DOHH2 (cell line): Measurements from ENCODE around the gene HDAC4.

Experiments
- EZH2phosphoT487 ChIP-seq: fragments of 200-600 bp; sonication (generic); IDR thresholded peaks from 2 replicates; pipeline ENCODE4 v1.6.1; 2017; ENCODE audit warnings: borderline replicate concordance, mild to moderate bottlenecking, antibody characterized with exemption, low read length, moderate library complexity, mixed read lengths
- TF ChIP-seq, protein P1 (sequence below): fragments of 200-600 bp; sonication (generic); IDR thresholded peaks from one replicate; pipeline ENCODE4 v1.5.1; 2014; ENCODE audit warnings: antibody characterized with exemption, mild to moderate bottlenecking, low read depth, low read length; ENCODE audit not compliant: poor library complexity, severe bottlenecking

DNA sequence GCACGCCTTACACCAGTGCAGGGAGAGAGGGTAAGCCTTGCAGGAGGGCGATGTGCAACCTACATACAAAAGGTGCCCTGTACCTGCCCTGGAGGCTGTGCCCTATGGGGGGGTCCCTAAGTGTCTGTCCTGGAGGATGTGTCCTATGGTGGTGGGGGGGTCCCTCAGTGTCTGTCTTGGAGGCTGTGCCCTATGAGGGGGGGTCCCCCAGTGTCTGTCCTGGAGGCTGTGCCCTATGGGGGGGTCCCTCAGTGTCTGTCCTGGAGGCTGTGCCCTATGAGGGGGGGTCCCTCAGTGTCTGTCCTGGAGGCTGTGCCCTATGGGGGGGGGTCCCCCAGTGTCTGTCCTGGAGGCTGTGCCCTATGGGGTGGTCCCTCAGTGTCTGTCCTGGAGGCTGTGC, 216.6 kb downstream of the HDAC4 start:
- TF ChIP-seq, protein P1, sequence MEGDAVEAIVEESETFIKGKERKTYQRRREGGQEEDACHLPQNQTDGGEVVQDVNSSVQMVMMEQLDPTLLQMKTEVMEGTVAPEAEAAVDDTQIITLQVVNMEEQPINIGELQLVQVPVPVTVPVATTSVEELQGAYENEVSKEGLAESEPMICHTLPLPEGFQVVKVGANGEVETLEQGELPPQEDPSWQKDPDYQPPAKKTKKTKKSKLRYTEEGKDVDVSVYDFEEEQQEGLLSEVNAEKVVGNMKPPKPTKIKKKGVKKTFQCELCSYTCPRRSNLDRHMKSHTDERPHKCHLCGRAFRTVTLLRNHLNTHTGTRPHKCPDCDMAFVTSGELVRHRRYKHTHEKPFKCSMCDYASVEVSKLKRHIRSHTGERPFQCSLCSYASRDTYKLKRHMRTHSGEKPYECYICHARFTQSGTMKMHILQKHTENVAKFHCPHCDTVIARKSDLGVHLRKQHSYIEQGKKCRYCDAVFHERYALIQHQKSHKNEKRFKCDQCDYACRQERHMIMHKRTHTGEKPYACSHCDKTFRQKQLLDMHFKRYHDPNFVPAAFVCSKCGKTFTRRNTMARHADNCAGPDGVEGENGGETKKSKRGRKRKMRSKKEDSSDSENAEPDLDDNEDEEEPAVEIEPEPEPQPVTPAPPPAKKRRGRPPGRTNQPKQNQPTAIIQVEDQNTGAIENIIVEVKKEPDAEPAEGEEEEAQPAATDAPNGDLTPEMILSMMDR: no peak
- no peak for TF ChIP-seq EZH2phosphoT487
